GM12865 (cell line): ENCODE measurements around the gene UGT1A7.

Source experiments
- DNase-seq: peaks from one replicate; pipeline ENCODE4 v3.0.0; 2010; ENCODE audit warnings: low read depth
- H3K4me3 ChIP-seq: 2 replicates; pipeline ENCODE4 v1.5.1; 2011; ENCODE audit warnings: mild to moderate bottlenecking, low read depth, low read length, control low read depth
- CTCF ChIP-seq: IDR thresholded peaks from 2 replicates; pipeline ENCODE4 v1.5.1; 2011; ENCODE audit warnings: low read length, control low read depth, low read depth, inconsistent platforms; ENCODE audit not compliant: insufficient read depth; ENCODE audit errors: missing control alignments

Gene UGT1A7

DNA sequence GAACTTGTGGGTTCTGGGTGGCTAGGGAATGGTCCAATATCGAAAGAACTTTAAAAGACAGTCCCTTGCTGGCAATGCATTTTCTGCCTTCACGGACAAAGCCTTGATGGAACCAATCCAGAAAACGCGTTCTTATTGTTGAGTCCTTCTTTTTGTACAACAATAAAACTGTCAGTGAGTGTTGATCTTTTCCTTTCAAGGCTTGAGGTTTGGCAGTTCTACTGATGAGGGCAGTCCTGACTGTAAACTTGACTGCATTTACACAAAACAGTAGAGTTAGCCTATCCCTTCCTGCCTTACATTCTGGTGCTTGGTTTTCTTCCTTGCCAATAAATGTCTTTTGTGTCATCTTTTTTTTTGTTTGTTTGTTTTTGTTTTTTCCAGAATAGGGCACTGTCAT is 2.5 kb upstream of the UGT1A7 start:
- no peak overlapping the region for H3K4me3 ChIP-seq
- DNase-seq, result no peak
- no peak for TF ChIP-seq CTCF

DNA sequence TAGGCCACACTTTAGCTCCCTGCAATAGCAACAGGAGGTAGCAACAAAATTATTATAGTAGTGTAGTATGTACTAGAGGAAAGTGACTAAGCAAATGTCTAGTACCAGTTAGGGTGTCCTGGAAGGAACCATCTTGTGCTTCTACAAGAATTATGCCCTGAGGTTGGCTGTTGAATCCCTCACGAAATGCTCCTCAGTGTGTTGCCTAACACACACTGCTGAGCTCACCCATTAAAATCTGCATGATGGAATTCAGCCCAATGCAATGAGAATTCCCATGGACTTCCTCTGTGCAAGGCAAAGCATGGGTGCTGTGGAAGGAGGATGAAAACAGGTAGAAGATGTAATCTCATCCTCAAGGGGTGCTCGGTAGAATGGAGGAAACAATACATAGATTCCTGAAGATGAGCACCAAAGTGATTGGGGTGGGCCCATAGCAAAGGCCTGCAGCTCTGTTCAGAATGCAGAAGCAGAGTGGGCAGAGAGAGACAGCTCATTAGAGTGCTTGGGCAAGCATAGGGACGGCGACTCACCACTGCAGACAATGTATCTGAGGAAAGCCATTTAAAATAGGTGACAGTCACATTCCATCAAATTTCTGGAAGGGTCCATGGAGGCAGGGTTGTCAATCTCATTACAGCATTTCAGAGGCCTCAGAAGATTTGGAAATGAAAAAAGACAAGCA is 1.2 kb upstream of the UGT1A7 start:
- DNase-seq, result no peak
- H3K4me3 ChIP-seq, result no peak overlapping the region
- TF ChIP-seq CTCF, result no peak

DNA sequence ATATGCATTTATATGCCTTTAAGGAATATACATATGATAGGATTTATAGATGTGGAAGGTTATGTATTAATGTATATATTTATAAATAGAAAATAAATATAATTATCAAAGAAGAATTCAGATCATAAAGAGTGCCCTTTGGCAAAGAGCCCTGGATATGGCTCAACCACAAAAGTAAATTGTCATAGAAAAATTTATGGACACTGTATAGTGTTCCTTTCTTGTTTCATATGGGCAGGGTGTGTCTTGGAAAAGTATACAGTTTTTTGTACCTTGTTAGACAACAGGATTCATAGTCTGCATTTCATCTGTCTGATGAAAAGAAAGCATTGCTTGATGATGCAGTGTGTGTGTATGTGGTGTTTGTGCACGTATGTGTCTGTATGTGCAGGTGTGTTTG is 2.9 kb downstream of the UGT1A7 start:
- DNase-seq, result no peak
- no peak overlapping the region for H3K4me3 ChIP-seq
- no peak for TF ChIP-seq CTCF

DNA sequence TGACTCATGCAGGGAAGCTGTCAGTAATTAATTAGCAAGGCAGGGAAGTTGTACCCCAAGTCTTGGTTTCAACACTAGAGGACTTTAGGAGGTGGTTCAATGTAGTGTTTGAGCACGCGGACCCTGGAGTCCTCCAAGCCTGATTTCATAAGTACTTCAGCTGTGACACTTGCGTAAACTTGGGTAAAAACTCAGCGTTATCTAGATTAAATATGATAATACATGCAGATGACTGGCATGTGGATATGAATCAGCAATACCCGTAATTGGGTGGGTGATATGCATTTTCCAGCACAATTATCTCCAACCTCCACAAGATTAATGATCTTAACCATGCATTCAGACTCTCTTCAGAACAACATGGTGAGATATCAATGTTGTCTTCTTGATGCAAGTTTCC is 5.2 kb downstream of the UGT1A7 start:
- no peak overlapping the region for H3K4me3 ChIP-seq
- TF ChIP-seq CTCF, result no peak

DNA sequence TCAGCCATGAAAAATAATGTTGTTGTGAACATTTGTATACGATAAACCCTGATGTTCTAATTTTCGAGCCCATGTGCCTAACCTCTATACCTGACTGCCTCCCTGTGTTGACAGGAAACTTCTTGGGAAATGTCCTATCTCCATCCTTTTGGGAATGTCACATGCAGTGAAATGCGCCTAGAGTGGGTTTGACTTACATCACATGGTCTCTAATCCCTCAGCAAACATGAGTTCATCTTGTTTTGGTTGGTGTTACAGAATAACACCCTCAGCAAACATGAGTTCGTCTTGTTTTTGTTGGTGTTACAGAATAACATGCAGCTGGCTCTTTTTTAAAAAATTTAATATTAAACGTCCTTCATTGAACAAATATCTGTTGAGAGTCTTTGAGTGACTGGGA is 6.6 kb downstream of the UGT1A7 start:
- TF ChIP-seq CTCF, result no peak
- no peak for DNase-seq
- H3K4me3 ChIP-seq, result no peak overlapping the region

More for the DNA sequence above, 5.2 kb downstream of the UGT1A7 start:
- DNase-seq, result no peak

DNA sequence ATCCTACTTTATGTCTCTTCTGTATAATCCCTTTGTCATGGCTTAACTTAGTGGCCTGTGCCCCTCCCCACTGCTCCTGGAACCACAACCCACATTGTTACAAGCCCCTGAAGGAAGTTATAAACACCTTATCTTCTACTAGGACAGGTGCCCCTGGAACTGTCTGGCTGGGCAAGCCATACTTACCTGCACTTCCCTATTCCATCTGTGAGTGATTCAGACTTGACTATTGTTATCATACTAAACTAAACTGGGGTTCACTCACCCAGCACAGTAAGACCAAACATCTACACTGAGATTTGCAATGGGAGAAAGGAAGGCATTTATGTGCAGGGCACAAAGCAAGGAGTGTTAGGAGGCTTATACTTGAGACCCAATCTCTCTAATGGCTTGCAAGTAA is 7.3 kb downstream of the UGT1A7 start:
- DNase-seq, result no peak
- H3K4me3 ChIP-seq, result no peak overlapping the region
- TF ChIP-seq CTCF, result no peak

GRCh38 chr2:233689501-233689900 is 7.8 kb downstream of the UGT1A7 start:
- DNase-seq, result no peak

More at GRCh38 chr2:233689501-233689900, 7.8 kb downstream of the UGT1A7 start:
- H3K4me3 ChIP-seq, result no peak overlapping the region
- no peak for TF ChIP-seq CTCF
